ENCODE data around the gene GPR149.
"Not testable (repeated sequence)": the region's sequence is repeated elsewhere in the genome, so short reads cannot be mapped to it uniquely, and the experiment has no call there.

The GPR149 gene, protein sequence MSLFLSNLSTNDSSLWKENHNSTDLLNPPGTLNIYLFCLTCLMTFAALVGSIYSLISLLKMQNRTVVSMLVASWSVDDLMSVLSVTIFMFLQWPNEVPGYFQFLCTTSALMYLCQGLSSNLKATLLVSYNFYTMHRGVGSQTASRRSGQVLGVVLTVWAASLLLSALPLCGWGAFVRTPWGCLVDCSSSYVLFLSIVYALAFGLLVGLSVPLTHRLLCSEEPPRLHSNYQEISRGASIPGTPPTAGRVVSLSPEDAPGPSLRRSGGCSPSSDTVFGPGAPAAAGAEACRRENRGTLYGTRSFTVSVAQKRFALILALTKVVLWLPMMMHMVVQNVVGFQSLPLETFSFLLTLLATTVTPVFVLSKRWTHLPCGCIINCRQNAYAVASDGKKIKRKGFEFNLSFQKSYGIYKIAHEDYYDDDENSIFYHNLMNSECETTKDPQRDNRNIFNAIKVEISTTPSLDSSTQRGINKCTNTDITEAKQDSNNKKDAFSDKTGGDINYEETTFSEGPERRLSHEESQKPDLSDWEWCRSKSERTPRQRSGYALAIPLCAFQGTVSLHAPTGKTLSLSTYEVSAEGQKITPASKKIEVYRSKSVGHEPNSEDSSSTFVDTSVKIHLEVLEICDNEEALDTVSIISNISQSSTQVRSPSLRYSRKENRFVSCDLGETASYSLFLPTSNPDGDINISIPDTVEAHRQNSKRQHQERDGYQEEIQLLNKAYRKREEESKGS

DNA sequence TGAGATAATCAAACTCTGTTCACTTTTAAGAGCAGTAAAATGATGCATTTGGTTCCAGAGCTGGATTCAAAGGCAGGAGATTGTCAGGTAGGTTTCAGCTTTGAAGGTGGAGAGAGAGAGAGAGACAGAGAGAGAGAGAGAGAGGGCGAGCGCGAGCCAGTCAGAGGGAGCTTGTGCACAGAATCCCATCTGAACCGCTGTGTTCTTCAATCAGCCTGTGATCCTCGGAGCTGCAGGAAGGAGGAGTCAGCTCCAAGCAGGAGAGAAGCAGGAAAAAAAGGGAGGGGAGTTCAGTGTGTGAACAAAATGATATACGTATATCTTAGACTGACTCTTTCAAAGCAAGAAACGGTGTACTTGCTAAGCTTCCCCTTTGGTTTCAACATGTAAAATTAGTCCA, at the start of gene GPR149:
TSS of gene GPR149 (minus strand) at position 177 of the 400 bp plus-strand sequence. CDS start 575 bp downstream, outside the sequence.
- H3K4me3 ChIP-seq (ENCODE audit: low read depth, low read length): no peak within 1 kb of the TSS
- TF ChIP-seq, protein P1, sequence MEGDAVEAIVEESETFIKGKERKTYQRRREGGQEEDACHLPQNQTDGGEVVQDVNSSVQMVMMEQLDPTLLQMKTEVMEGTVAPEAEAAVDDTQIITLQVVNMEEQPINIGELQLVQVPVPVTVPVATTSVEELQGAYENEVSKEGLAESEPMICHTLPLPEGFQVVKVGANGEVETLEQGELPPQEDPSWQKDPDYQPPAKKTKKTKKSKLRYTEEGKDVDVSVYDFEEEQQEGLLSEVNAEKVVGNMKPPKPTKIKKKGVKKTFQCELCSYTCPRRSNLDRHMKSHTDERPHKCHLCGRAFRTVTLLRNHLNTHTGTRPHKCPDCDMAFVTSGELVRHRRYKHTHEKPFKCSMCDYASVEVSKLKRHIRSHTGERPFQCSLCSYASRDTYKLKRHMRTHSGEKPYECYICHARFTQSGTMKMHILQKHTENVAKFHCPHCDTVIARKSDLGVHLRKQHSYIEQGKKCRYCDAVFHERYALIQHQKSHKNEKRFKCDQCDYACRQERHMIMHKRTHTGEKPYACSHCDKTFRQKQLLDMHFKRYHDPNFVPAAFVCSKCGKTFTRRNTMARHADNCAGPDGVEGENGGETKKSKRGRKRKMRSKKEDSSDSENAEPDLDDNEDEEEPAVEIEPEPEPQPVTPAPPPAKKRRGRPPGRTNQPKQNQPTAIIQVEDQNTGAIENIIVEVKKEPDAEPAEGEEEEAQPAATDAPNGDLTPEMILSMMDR (IDR thresholded peaks at IDR 0.05; ENCODE audit: borderline replicate concordance, insufficient read depth, low read depth, low read length): no peak

DNA sequence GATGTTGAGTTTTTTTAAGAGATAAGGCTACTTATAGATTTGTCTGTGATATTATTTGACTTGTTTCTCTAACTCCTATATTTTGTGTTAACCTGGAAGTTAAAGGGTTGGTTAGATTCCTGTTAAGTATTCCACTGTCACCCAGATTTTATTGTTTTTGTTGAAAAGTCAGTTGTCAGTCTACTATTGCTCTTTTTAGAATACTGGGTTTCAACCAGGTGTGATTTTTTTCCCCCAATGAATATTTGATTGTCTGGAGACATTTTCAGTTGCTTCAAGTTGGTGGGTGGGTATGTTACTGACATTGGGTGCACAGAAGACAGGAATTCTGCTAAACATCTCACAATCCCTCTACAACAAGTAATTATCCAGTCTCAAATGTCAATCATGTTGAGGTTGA, 43.8 kb upstream of the GPR149 start:
- H3K4me3 ChIP-seq (ENCODE audit: low read depth, low read length): no peak overlapping the region
- TF ChIP-seq, protein P1 (IDR thresholded peaks at IDR 0.05; ENCODE audit: borderline replicate concordance, insufficient read depth, low read depth, low read length): no peak

DNA sequence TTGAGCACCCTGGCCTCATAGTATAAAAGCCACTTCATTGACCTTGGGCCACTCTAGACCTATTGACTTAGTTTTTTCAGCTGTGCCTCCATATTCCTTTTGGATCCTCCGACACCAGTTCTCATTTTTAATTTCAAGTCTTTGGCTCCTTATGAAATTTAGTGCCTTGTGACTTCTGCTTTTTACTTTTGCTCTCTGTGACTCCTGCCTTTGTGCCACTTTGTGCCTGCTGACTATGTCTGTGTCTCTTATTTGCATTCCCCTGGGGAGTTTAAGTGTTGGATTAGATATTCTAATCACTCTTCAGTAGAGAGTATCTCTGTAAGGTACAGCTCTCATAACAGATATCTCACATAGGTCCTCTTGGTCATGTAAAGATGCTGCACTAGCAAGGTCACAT, 39.6 kb upstream of the GPR149 start:
- H3K4me3 ChIP-seq (ENCODE audit: low read depth, low read length): no peak overlapping the region
- TF ChIP-seq, protein P1 (IDR thresholded peaks at IDR 0.05; ENCODE audit: borderline replicate concordance, insufficient read depth, low read depth, low read length): no peak

DNA sequence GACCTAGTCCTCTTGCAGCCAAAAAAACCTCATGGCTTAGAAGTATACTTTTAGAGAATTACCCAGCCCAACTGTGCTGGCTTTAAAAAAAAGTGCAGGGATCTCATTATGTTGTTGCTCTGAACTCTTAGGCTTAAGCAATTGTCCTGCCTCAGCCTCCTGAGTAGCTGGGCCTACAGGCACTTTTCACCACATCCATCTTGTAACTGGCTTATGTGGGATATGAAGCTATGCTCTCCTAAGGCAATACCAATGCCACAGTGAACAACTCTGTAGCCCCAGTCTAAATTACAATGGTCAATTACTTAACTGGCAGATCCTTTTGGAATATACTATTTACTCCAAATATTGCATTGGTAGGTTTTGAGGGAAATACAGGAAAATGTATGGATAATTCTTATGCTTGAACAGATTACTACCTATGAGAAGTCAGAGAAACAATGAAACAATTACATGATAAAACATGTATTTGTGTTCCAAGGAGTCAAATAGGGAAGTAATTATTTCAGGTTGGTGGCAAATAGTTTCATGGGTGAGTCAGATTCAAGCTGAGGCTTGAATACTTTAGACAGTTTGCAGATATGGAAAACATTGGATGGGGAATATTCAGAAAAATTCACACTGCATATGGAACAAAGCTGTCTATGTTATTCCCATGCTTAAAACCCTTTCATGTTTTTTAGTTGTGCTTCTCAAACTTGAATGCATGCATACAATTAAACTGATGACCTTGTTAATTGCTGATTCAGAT, 34.6 kb upstream of the GPR149 start:
- TF ChIP-seq, protein P1 (IDR thresholded peaks at IDR 0.05; ENCODE audit: borderline replicate concordance, insufficient read depth, low read depth, low read length): no peak
- no peak overlapping the region for H3K4me3 ChIP-seq (ENCODE audit: low read depth, low read length)

DNA sequence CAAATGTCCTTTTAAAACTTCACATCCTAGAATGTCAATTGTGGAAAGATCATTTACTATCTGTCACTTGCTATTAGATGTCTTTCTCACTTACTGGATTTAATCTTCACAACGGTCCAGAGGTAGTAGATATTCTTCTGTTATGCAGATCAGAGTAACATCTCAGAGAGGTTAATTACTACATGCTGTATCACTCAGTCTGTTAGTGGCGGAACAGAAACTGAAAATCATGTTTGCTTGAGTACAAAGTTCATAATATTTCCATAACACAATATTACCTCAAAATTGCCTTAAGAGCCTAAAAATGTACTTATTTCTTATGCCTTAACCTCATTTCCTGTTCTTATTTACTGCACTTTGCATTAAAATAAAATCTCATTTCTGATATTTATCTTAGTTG, 28.6 kb upstream of the GPR149 start:
- H3K4me3 ChIP-seq (ENCODE audit: low read depth, low read length): no peak overlapping the region
- TF ChIP-seq, protein P1 (IDR thresholded peaks at IDR 0.05; ENCODE audit: borderline replicate concordance, insufficient read depth, low read depth, low read length): no peak

DNA sequence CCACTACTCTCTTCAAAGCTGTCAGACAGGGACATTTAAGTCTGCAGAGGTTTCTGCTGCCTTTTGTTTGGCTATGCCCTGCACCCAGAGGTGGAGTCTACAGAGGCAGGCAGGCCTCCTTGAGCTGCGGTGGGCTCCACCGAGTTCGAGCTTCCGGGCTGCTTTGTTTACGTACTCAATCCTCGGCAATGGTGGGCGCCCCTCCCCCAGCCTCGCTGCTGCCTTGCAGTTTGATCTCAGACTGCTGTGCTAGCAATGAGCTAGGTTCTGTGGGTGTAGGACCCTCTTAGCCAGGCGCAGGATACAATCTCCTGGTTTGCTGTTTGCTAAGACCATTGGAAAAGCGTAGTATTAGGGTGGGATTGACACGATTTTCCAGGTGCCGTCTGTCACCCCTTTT, 9.1 kb upstream of the GPR149 start:
- H3K4me3 ChIP-seq (ENCODE audit: low read depth, low read length): not testable (repeated sequence)

DNA sequence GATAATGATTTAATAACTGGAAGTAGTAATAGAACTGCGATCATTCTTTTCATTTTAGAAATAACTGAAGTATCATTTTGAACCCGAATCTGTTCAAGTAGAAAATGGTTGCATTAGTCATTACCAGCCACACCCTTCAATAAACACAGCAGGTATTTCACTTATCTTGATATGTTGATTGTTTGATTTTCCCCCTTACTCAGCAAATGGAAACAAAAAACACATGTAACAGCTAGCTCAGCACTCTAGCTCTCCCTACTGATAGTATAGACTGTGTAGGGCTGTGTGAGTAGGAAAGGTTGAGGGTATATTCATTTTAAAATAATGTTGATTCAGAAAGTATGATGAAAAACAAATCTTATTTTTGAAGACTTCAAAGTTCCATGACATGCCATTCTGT, 1.1 kb upstream of the GPR149 start:
- TF ChIP-seq, protein P1 (IDR thresholded peaks at IDR 0.05; ENCODE audit: borderline replicate concordance, insufficient read depth, low read depth, low read length): no peak
- no peak overlapping the region for H3K4me3 ChIP-seq (ENCODE audit: low read depth, low read length)
